HCT116 (cell line): ENCODE measurements around the gene WNT16.

Source experiments
- CEBPB ChIP-seq: IDR thresholded peaks from 2 replicates; pipeline ENCODE4 v1.6.1; 2012; ENCODE audit warnings: low read depth
- EGR1 ChIP-seq: IDR thresholded peaks from 2 replicates; pipeline ENCODE4 v1.6.1; 2012; ENCODE audit warnings: low read depth
- ELF1 ChIP-seq: IDR thresholded peaks from 2 replicates; pipeline ENCODE4 v1.6.1; 2012; ENCODE audit warnings: low read depth, borderline replicate concordance
- JUND ChIP-seq: IDR thresholded peaks from 2 replicates; pipeline ENCODE4 v1.6.1; 2012
- SRF ChIP-seq: IDR thresholded peaks from 2 replicates; pipeline ENCODE4 v1.6.1; 2012; ENCODE audit warnings: low read depth
- TF ChIP-seq, protein P1 (sequence below): IDR thresholded peaks from 2 replicates; pipeline ENCODE4 v1.6.1; 2012
- TF ChIP-seq, protein P2 (sequence below), 3 experiments: fragments of 200-600 bp in 1 of 3; sonication (generic) in 1 of 3; IDR thresholded peaks in 2 of 3; conservative IDR thresholded peaks in 1 of 3; 2 replicates each; pipeline ENCODE4 v1.5.1; 2012 to 2017; ENCODE audit warnings: low read depth in 2 of 3, low read length in 2 of 3, antibody characterized with exemption in 1 of 3, borderline replicate concordance in 1 of 3, control low read depth in 1 of 3, mild to moderate bottlenecking in 1 of 3, mixed read lengths in 1 of 3, mixed run types in 1 of 3, moderate library complexity in 1 of 3; ENCODE audit not compliant: insufficient read depth in 1 of 3
- TF ChIP-seq, protein P3 (sequence below): IDR thresholded peaks from 2 replicates; pipeline ENCODE4 v1.6.1; 2011; ENCODE audit warnings: mild to moderate bottlenecking, low read length, moderate library complexity; ENCODE audit not compliant: insufficient replicate concordance; ENCODE audit errors: extremely low read depth

DNA sequence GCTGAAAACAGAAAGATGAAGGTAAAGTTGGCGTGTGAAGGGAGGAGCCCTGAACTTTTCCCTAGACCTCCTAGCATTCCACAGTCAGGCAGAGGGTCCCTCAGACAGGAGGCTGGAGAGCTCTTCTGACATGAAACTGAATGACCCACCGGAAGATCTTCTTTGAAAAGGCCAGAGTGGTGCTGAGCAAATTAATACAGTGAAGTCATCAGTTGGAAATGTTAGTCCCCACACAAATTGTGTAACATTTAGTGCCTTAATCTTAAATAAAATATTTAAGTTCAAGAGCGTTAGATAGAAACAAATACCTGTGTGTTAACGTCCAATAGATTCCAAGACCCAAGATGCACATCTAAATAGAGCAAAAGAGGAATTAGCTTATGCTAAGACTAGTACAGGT lies 49.0 kb upstream of the WNT16 start:
- TF ChIP-seq, protein P1, sequence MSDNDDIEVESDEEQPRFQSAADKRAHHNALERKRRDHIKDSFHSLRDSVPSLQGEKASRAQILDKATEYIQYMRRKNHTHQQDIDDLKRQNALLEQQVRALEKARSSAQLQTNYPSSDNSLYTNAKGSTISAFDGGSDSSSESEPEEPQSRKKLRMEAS, result no peak
- TF ChIP-seq, protein P2, sequence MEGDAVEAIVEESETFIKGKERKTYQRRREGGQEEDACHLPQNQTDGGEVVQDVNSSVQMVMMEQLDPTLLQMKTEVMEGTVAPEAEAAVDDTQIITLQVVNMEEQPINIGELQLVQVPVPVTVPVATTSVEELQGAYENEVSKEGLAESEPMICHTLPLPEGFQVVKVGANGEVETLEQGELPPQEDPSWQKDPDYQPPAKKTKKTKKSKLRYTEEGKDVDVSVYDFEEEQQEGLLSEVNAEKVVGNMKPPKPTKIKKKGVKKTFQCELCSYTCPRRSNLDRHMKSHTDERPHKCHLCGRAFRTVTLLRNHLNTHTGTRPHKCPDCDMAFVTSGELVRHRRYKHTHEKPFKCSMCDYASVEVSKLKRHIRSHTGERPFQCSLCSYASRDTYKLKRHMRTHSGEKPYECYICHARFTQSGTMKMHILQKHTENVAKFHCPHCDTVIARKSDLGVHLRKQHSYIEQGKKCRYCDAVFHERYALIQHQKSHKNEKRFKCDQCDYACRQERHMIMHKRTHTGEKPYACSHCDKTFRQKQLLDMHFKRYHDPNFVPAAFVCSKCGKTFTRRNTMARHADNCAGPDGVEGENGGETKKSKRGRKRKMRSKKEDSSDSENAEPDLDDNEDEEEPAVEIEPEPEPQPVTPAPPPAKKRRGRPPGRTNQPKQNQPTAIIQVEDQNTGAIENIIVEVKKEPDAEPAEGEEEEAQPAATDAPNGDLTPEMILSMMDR (IDR thresholded peaks at IDR 0.05 in 2 of 3, conservative IDR thresholded peaks at IDR 0.05 in 1 of 3; ENCODE audit: borderline replicate concordance in 1 of 3, insufficient read depth in 1 of 3, low read depth in 2 of 3, low read length in 2 of 3), result no peak
- no peak for TF ChIP-seq CEBPB
- TF ChIP-seq ELF1, result no peak
- TF ChIP-seq EGR1, result no peak
- no peak for TF ChIP-seq JUND
- TF ChIP-seq, protein P3, sequence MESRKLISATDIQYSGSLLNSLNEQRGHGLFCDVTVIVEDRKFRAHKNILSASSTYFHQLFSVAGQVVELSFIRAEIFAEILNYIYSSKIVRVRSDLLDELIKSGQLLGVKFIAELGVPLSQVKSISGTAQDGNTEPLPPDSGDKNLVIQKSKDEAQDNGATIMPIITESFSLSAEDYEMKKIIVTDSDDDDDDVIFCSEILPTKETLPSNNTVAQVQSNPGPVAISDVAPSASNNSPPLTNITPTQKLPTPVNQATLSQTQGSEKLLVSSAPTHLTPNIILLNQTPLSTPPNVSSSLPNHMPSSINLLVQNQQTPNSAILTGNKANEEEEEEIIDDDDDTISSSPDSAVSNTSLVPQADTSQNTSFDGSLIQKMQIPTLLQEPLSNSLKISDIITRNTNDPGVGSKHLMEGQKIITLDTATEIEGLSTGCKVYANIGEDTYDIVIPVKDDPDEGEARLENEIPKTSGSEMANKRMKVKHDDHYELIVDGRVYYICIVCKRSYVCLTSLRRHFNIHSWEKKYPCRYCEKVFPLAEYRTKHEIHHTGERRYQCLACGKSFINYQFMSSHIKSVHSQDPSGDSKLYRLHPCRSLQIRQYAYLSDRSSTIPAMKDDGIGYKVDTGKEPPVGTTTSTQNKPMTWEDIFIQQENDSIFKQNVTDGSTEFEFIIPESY, result no peak
- TF ChIP-seq SRF, result no peak
